22Rv1 (cell line): Measurements from ENCODE around the gene ZKSCAN8.

Experiments used
- ZFX ChIP-seq: fragments of 450-650 bp; IDR thresholded peaks from 2 replicates; pipeline ENCODE4 v1.6.1; 2017; ENCODE audit warnings: antibody characterized with exemption, borderline replicate concordance
- TF ChIP-seq, protein P1 (sequence below): fragments of 450-650 bp; IDR thresholded peaks from 2 replicates; pipeline ENCODE4 v1.5.1; 2017; ENCODE audit warnings: mild to moderate bottlenecking

DNA sequence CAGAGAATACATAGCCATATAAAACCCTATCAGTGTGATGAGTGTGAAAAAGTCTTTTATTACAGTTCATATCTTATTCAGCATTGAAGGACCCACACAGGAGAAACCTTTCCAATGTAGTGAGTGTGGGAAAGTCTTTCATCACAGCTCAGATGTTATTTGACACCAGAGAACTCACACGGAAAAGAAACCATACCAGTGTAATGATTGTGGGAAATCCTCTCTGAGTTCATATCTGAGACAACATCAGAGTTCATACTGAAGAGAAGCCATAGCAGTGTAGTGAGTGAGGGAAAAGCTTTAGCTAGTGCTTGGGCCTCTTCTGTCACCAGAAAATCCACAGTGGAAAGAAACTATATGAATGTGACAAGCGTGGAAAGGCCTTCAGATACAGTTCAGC lies 25.9 kb upstream of the ZKSCAN8 start:
- TF ChIP-seq, protein P1, sequence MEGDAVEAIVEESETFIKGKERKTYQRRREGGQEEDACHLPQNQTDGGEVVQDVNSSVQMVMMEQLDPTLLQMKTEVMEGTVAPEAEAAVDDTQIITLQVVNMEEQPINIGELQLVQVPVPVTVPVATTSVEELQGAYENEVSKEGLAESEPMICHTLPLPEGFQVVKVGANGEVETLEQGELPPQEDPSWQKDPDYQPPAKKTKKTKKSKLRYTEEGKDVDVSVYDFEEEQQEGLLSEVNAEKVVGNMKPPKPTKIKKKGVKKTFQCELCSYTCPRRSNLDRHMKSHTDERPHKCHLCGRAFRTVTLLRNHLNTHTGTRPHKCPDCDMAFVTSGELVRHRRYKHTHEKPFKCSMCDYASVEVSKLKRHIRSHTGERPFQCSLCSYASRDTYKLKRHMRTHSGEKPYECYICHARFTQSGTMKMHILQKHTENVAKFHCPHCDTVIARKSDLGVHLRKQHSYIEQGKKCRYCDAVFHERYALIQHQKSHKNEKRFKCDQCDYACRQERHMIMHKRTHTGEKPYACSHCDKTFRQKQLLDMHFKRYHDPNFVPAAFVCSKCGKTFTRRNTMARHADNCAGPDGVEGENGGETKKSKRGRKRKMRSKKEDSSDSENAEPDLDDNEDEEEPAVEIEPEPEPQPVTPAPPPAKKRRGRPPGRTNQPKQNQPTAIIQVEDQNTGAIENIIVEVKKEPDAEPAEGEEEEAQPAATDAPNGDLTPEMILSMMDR: no peak
- TF ChIP-seq ZFX: no peak
